HEK293T (cell line): ENCODE results near the gene EPHB1.

Experiments
- BHLHE40 ChIP-seq: fragments of 450-650 bp; IDR thresholded peaks from 2 replicates; pipeline ENCODE4 v1.6.1; 2016; ENCODE audit warnings: mild to moderate bottlenecking, moderate library complexity, borderline replicate concordance
- CTBP1 ChIP-seq: fragments of 450-650 bp; IDR thresholded peaks from 2 replicates; pipeline ENCODE4 v1.6.1; 2016; ENCODE audit warnings: borderline replicate concordance
- ELF4 ChIP-seq: fragments of 450-650 bp; IDR thresholded peaks from 2 replicates; pipeline ENCODE4 v1.6.1; 2017; ENCODE audit warnings: antibody characterized with exemption
- FOXA1 ChIP-seq: fragments of 450-650 bp; IDR thresholded peaks from 2 replicates; pipeline ENCODE4 v1.6.1; 2016; ENCODE audit warnings: mild to moderate bottlenecking
- FOXK2 ChIP-seq: fragments of 450-650 bp; IDR thresholded peaks from 2 replicates; pipeline ENCODE4 v1.6.1; 2016; ENCODE audit warnings: mild to moderate bottlenecking
- FOXM1 ChIP-seq: fragments of 450-650 bp; IDR thresholded peaks from 2 replicates; pipeline ENCODE4 v1.6.1; 2017; ENCODE audit warnings: mild to moderate bottlenecking, borderline replicate concordance
- HDGF ChIP-seq: fragments of 450-650 bp; IDR thresholded peaks from 2 replicates; pipeline ENCODE4 v1.6.1; 2017; ENCODE audit warnings: antibody characterized with exemption, borderline replicate concordance
- L3MBTL2 ChIP-seq: fragments of 450-650 bp; conservative IDR thresholded peaks from 2 replicates; pipeline ENCODE4 v1.6.1; 2016; ENCODE audit warnings: mild to moderate bottlenecking
- NFRKB ChIP-seq: fragments of 450-650 bp; IDR thresholded peaks from 2 replicates; pipeline ENCODE4 v1.6.1; 2016; ENCODE audit warnings: mild to moderate bottlenecking, moderate library complexity
- SP1 ChIP-seq: fragments of 450-650 bp; IDR thresholded peaks from 2 replicates; pipeline ENCODE4 v1.6.1; 2017
- SUZ12 ChIP-seq: fragments of 450-650 bp; IDR thresholded peaks from 2 replicates; pipeline ENCODE4 v1.6.1; 2016; ENCODE audit warnings: mild to moderate bottlenecking

DNA sequence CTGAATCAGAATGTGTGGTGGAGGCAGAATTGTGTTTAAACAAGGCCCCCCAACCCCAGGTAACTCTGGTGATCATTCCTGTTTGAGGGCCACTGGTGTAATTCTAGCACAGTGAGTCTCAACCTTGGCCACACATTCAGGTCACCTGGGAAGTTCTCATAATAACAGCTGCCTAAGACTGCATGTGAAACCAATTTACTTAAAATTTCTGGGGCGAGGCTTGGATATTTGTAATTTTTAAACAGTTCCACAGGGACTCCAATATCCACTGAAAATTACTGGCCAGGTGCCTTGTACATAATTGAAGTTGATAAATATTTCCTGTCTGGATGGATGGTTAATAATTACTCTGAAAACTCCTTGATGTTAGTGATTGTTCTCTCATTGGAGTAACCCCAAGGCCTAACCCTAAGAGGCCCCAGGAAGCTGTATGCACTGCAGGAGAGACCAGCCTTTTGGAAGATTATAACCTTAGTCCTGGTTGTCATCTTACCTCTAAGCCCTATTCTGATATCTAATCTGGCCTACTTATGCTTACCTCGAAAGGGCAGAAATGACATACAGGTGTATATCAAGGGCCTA lies 25.7 kb upstream of the EPHB1 start:
- TF ChIP-seq SUZ12 (no peak), NFRKB (no peak), L3MBTL2 (no peak), CTBP1 (no peak), FOXA1 (no peak), ELF4 (no peak), BHLHE40 (no peak), SP1 (no peak), HDGF (no peak), FOXM1 (no peak), FOXK2 (no peak)
